GM21390 (cell line): ENCODE data around the gene APOL1.
"Not testable (repeated sequence)": the region's sequence is repeated elsewhere in the genome, so short reads cannot be mapped to it uniquely, and the experiment has no call there.

Experiments
- ATAC-seq: cut with Tn5 transposase; IDR thresholded peaks from one replicate; pipeline ENCODE4 v1.9.1; 2021; ENCODE audit not compliant: unreplicated experiment

Gene APOL1

GRCh38 chr22:36252754-36253522 lies at the start of gene APOL1:
Gene APOL1 (plus strand): TSS chr22:36253133. CDS start chr22:36254956, 1,823 bp downstream.
- ATAC-seq: no peak

- not testable (repeated sequence) for ATAC-seq
Observed at GRCh38 chr22:36203441-36203840, 49.5 kb upstream of the APOL1 start.

GRCh38 chr22:36204001-36204631 lies 48.8 kb upstream of the APOL1 start:
- ATAC-seq: no peak

- no peak for ATAC-seq
Observed at GRCh38 chr22:36204632-36205015, 48.3 kb upstream of the APOL1 start.

GRCh38 chr22:36205573-36205972 lies 47.4 kb upstream of the APOL1 start:
- ATAC-seq: not testable (repeated sequence)

- ATAC-seq: no peak
Observed at GRCh38 chr22:36206255-36206654, 46.7 kb upstream of the APOL1 start.

GRCh38 chr22:36208162-36208765 lies 44.7 kb upstream of the APOL1 start:
- no peak for ATAC-seq

- no peak for ATAC-seq
Observed at GRCh38 chr22:36208914-36209313, 44.0 kb upstream of the APOL1 start.

GRCh38 chr22:36209488-36209908 lies 43.4 kb upstream of the APOL1 start:
- not testable (repeated sequence) for ATAC-seq

- ATAC-seq: no peak
Observed at GRCh38 chr22:36210224-36210623, 42.7 kb upstream of the APOL1 start.

GRCh38 chr22:36211237-36211861 lies 41.6 kb upstream of the APOL1 start:
- ATAC-seq: no peak

- no peak for ATAC-seq
Observed at GRCh38 chr22:36212901-36213300, 40.0 kb upstream of the APOL1 start.

- no peak for ATAC-seq
Observed at GRCh38 chr22:36213586-36213985, 39.3 kb upstream of the APOL1 start.

- no peak for ATAC-seq
Observed at GRCh38 chr22:36215981-36216380, 37.0 kb upstream of the APOL1 start.

GRCh38 chr22:36218648-36219193 lies 34.2 kb upstream of the APOL1 start:
- no peak for ATAC-seq

GRCh38 chr22:36220451-36220921 lies 32.4 kb upstream of the APOL1 start:
- ATAC-seq: no peak

GRCh38 chr22:36221799-36222751 lies 30.9 kb upstream of the APOL1 start:
- no peak for ATAC-seq

GRCh38 chr22:36222887-36223450 lies 30.0 kb upstream of the APOL1 start:
- no peak for ATAC-seq

- ATAC-seq: no peak
Observed at GRCh38 chr22:36223504-36223903, 29.4 kb upstream of the APOL1 start.

- no peak for ATAC-seq
Observed at GRCh38 chr22:36224245-36224644, 28.7 kb upstream of the APOL1 start.
